KOPT-K1 (cell line): ENCODE results near the gene CCDC59.

Source experiments
- H3K27ac ChIP-seq: fragments of 200-600 bp; sonication (generic); 2 replicates; pipeline ENCODE4 v1.5.1; 2016; ENCODE audit warnings: antibody characterized with exemption, mild to moderate bottlenecking, low read depth, low read length; ENCODE audit not compliant: poor library complexity, severe bottlenecking
- H3K36me3 ChIP-seq: fragments of 200-600 bp; sonication (generic); 2 replicates; pipeline ENCODE4 v1.5.1; 2017; ENCODE audit warnings: antibody characterized with exemption, mild to moderate bottlenecking, low read length, moderate library complexity; ENCODE audit not compliant: insufficient read depth
- H3K9me3 ChIP-seq: fragments of 200-600 bp; sonication (generic); 2 replicates; pipeline ENCODE4 v1.5.1; 2017; ENCODE audit warnings: antibody characterized with exemption, low read length, mild to moderate bottlenecking; ENCODE audit not compliant: insufficient read depth, poor library complexity, severe bottlenecking

The CCDC59 gene

GRCh38 chr12:82351390-82351789 lies 6.8 kb downstream of the CCDC59 start:
- Histone ChIP-seq H3K27ac (no peak overlapping the region), H3K9me3 (no peaks in the 10 kb centered on the region), H3K36me3 (peaks cover 82% of the 10 kb centered on the region)

- H3K36me3 ChIP-seq: peaks cover 70% of the 10 kb centered on the region
- no peaks in the 10 kb centered on the region for H3K9me3 ChIP-seq
- no peak overlapping the region for H3K27ac ChIP-seq
Observed at GRCh38 chr12:82350161-82350560, 8.0 kb downstream of the CCDC59 start.

- no peak overlapping the region for H3K27ac ChIP-seq
- H3K36me3 ChIP-seq: no peaks in the 10 kb centered on the region
- H3K9me3 ChIP-seq: no peaks in the 10 kb centered on the region
Observed at GRCh38 chr12:82329508-82329907, 28.7 kb downstream of the CCDC59 start.

- Histone ChIP-seq H3K36me3 (no peaks in the 10 kb centered on the region), H3K27ac (no peak overlapping the region), H3K9me3 (no peaks in the 10 kb centered on the region)
Observed at GRCh38 chr12:82327861-82328260, 30.3 kb downstream of the CCDC59 start.

- Histone ChIP-seq H3K27ac (no peak overlapping the region), H3K36me3 (no peaks in the 10 kb centered on the region), H3K9me3 (no peaks in the 10 kb centered on the region)
Observed at GRCh38 chr12:82326905-82327503, 31.2 kb downstream of the CCDC59 start.

GRCh38 chr12:82325540-82326336 lies 32.4 kb downstream of the CCDC59 start:
- H3K36me3 ChIP-seq: no peaks in the 10 kb centered on the region
- H3K27ac ChIP-seq: no peak overlapping the region
- no peaks in the 10 kb centered on the region for H3K9me3 ChIP-seq

- H3K36me3 ChIP-seq: no peaks in the 10 kb centered on the region
- H3K9me3 ChIP-seq: no peaks in the 10 kb centered on the region
- H3K27ac ChIP-seq: no peak overlapping the region
Observed at GRCh38 chr12:82319276-82319675, 38.9 kb downstream of the CCDC59 start.

- H3K36me3 ChIP-seq: no peaks in the 10 kb centered on the region
- no peak overlapping the region for H3K27ac ChIP-seq
- no peaks in the 10 kb centered on the region for H3K9me3 ChIP-seq
Observed at GRCh38 chr12:82314406-82314892, 43.7 kb downstream of the CCDC59 start.
